Measurements from ENCODE around the gene PARP3.

PARP3 gene

GRCh38 chr3:51983578-51984268 is 41.6 kb downstream of the PARP3 start:
- H3K4me3 ChIP-seq (ENCODE audit: severe bottlenecking) = peak overlapping the region; percentile 37
- ATAC-seq (ENCODE audit: low read depth) (no peak), DNase-seq (ENCODE audit: low spot score) (no peak)
- H3K27me3 ChIP-seq (ENCODE audit: insufficient read depth, poor library complexity, severe bottlenecking) = no peaks in the 10 kb centered on the region
- H3K36me3 ChIP-seq (ENCODE audit: low read depth) = no peaks in the 10 kb centered on the region
- H3K9me3 ChIP-seq (ENCODE audit: severe bottlenecking) = no peaks in the 10 kb centered on the region
- TF ChIP-seq, protein P1, sequence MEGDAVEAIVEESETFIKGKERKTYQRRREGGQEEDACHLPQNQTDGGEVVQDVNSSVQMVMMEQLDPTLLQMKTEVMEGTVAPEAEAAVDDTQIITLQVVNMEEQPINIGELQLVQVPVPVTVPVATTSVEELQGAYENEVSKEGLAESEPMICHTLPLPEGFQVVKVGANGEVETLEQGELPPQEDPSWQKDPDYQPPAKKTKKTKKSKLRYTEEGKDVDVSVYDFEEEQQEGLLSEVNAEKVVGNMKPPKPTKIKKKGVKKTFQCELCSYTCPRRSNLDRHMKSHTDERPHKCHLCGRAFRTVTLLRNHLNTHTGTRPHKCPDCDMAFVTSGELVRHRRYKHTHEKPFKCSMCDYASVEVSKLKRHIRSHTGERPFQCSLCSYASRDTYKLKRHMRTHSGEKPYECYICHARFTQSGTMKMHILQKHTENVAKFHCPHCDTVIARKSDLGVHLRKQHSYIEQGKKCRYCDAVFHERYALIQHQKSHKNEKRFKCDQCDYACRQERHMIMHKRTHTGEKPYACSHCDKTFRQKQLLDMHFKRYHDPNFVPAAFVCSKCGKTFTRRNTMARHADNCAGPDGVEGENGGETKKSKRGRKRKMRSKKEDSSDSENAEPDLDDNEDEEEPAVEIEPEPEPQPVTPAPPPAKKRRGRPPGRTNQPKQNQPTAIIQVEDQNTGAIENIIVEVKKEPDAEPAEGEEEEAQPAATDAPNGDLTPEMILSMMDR (IDR thresholded peaks at IDR 0.05; ENCODE audit: poor library complexity, severe bottlenecking) = no peak
- H3K27ac ChIP-seq (ENCODE audit: poor library complexity, severe bottlenecking) = peak overlapping the region; percentile 84
- H3K4me1 ChIP-seq (ENCODE audit: insufficient read depth, poor library complexity, severe bottlenecking) = peaks cover 5% of the 10 kb centered on the region

GRCh38 chr3:51984269-51984647 is 42.1 kb downstream of the PARP3 start:
- no peak overlapping the region for H3K4me3 ChIP-seq (ENCODE audit: severe bottlenecking)
- peaks cover 5% of the 10 kb centered on the region for H3K4me1 ChIP-seq (ENCODE audit: insufficient read depth, poor library complexity, severe bottlenecking)
- DNase-seq (ENCODE audit: low spot score) = no peak
- no peaks in the 10 kb centered on the region for H3K36me3 ChIP-seq (ENCODE audit: low read depth)
- H3K27me3 ChIP-seq (ENCODE audit: insufficient read depth, poor library complexity, severe bottlenecking) = no peaks in the 10 kb centered on the region
- ATAC-seq (ENCODE audit: low read depth) = no peak
- H3K9me3 ChIP-seq (ENCODE audit: severe bottlenecking) = no peaks in the 10 kb centered on the region
- H3K27ac ChIP-seq (ENCODE audit: poor library complexity, severe bottlenecking) = peak overlapping the region; percentile 84
- TF ChIP-seq, protein P1 (IDR thresholded peaks at IDR 0.05; ENCODE audit: poor library complexity, severe bottlenecking) = no peak

DNA sequence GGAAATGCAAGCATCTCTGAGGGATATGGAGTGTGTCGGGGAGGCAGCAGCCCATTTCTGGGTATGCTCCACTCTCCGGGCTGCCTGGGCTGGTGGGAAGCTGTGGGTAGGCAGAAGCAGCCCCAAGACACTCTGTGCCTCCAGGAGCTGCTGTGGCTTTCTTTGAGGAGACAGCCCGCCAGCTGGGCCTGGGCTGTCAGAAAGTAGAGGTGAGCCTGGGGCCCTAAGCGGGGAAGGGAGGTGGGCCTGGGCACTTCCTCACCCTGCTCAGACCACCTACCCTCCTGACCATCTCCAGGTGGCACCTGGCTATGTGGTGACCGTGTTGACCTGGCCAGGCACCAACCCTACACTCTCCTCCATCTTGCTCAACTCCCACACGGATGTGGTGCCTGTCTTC is 42.9 kb downstream of the PARP3 start:
- Histone ChIP-seq H3K27me3 (ENCODE audit: insufficient read depth, poor library complexity, severe bottlenecking) (no peaks in the 10 kb centered on the region), H3K4me1 (ENCODE audit: insufficient read depth, poor library complexity, severe bottlenecking) (peaks cover 5% of the 10 kb centered on the region), H3K4me3 (ENCODE audit: severe bottlenecking) (no peak overlapping the region), H3K36me3 (ENCODE audit: low read depth) (no peaks in the 10 kb centered on the region), H3K9me3 (ENCODE audit: severe bottlenecking) (no peaks in the 10 kb centered on the region), H3K27ac (ENCODE audit: poor library complexity, severe bottlenecking) (no peak overlapping the region)
- DNase-seq (ENCODE audit: low spot score) = no peak
- no peak for ATAC-seq (ENCODE audit: low read depth)
- TF ChIP-seq, protein P1 (IDR thresholded peaks at IDR 0.05; ENCODE audit: poor library complexity, severe bottlenecking) = no peak

- DNase-seq (ENCODE audit: low spot score) (no peak), ATAC-seq (ENCODE audit: low read depth) (no peak)
- Histone ChIP-seq H3K9me3 (ENCODE audit: severe bottlenecking) (no peaks in the 10 kb centered on the region), H3K4me3 (ENCODE audit: severe bottlenecking) (no peak overlapping the region), H3K36me3 (ENCODE audit: low read depth) (peaks cover 2% of the 10 kb centered on the region; the same call in 1 of the 2 replicates), H3K27me3 (ENCODE audit: insufficient read depth, poor library complexity, severe bottlenecking) (no peaks in the 10 kb centered on the region), H3K4me1 (ENCODE audit: insufficient read depth, poor library complexity, severe bottlenecking) (peaks cover 5% of the 10 kb centered on the region), H3K27ac (ENCODE audit: poor library complexity, severe bottlenecking) (no peak overlapping the region)
- TF ChIP-seq, protein P1 (IDR thresholded peaks at IDR 0.05; ENCODE audit: poor library complexity, severe bottlenecking) = no peak
Observed at GRCh38 chr3:51986010-51986947, 44.1 kb downstream of the PARP3 start.

Data from RWPE2 (cell line).